Measurements from ENCODE around the gene PWP2.
"Not testable (repeated sequence)": the region's sequence is repeated elsewhere in the genome, so short reads cannot be mapped to it uniquely, and the experiment has no call there.

Gene PWP2

DNA sequence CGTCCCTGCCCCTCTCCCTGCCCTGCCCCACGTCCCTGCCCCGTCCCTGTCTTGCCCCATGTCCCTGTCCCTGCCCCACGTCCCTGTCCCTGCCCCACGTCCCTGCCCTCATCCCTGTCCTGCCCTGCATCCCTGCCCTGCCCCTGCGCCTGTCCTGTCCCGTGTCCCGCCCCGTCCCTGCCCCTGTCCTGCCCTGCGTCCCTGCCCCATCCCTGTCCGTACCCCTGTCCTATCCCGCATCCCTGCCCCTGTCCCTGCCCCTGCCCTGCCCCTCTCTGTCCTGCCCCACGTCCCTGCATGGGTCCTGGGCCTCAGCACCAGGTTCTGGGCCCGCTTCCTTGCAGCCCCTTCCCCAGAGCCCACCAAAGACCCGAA, 53.1 kb downstream of the PWP2 start:
- H3K9me3 ChIP-seq (ENCODE audit: severe bottlenecking); ATAC-seq (ENCODE audit: low read depth); H3K4me1 ChIP-seq (ENCODE audit: insufficient read depth, poor library complexity, severe bottlenecking); H3K36me3 ChIP-seq (ENCODE audit: low read depth); H3K27me3 ChIP-seq (ENCODE audit: insufficient read depth, poor library complexity, severe bottlenecking); H3K27ac ChIP-seq (ENCODE audit: poor library complexity, severe bottlenecking); DNase-seq (ENCODE audit: low spot score); H3K4me3 ChIP-seq (ENCODE audit: severe bottlenecking): not testable (repeated sequence)

DNA sequence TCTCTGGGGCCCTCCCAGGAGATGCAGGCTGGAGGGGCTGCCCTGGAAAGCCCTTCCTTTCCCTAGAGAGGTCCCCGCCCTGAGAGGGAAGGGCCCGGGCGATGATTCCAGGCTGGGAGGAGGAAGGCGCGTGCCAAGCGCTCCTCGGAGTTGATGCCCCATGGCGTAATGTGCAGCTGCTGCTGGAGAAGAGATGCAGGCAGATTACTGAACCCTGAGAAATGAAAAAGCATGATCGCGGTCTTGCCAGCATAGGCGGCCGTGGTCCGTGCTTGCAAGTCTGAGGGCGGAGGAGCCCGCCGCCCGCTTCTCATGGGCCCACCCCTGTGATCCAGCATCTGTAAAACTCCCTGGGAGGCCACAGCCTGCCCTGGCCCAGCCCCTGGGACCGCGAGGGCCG, 53.6 kb downstream of the PWP2 start:
- not testable (repeated sequence) for H3K4me3 ChIP-seq (ENCODE audit: severe bottlenecking); H3K4me1 ChIP-seq (ENCODE audit: insufficient read depth, poor library complexity, severe bottlenecking); H3K27me3 ChIP-seq (ENCODE audit: insufficient read depth, poor library complexity, severe bottlenecking); H3K27ac ChIP-seq (ENCODE audit: poor library complexity, severe bottlenecking); DNase-seq (ENCODE audit: low spot score); H3K36me3 ChIP-seq (ENCODE audit: low read depth); H3K9me3 ChIP-seq (ENCODE audit: severe bottlenecking); ATAC-seq (ENCODE audit: low read depth)

DNA sequence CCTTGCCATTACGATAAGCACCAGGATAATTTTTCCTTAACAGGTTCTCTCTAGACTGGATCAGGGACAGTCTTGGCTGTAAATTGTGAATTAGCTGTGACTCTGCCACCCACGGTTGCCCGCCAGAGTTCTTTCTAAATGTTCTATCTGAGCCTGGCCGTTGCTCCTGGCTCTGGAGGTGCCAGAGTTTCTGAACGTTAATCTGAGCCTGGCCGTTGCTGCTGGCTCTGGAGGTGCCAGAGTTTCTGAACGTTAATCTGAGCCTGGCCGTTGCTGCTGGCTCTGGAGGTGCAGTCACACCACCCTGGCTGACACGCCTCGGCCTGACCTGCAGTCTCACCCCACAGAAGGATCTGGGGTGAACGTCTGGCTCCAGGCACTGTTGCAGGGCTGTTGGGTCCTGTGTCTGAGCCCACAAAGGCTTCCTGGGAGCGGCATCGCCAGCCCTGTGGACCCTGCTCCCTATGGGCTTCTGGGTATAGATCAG, 56.0 kb downstream of the PWP2 start:
- H3K4me3 ChIP-seq (ENCODE audit: severe bottlenecking); DNase-seq (ENCODE audit: low spot score); H3K27ac ChIP-seq (ENCODE audit: poor library complexity, severe bottlenecking); ATAC-seq (ENCODE audit: low read depth); H3K4me1 ChIP-seq (ENCODE audit: insufficient read depth, poor library complexity, severe bottlenecking); H3K9me3 ChIP-seq (ENCODE audit: severe bottlenecking); H3K36me3 ChIP-seq (ENCODE audit: low read depth); H3K27me3 ChIP-seq (ENCODE audit: insufficient read depth, poor library complexity, severe bottlenecking): not testable (repeated sequence)

DNA sequence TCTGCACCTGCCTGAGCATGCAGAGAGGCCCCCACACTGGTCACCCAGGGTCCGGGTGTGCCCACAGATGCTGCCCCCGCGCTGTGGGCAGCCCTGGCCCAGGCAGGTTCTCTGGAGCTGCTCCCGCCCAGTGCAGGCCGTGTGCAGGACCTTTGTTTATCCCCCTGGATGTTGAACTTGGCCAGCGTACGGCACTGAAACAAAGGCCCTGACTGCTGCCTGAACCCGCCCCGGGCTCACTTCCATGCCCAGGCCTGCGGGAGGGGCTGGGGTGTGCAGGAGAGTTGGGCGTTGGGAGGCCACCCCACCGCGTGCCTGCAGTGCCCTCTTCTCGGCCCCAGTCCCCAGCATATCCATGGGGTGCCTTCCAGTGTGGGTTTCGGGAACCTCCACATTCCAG, 58.7 kb downstream of the PWP2 start:
- DNase-seq (ENCODE audit: low spot score); ATAC-seq (ENCODE audit: low read depth); H3K36me3 ChIP-seq (ENCODE audit: low read depth); H3K9me3 ChIP-seq (ENCODE audit: severe bottlenecking); H3K4me3 ChIP-seq (ENCODE audit: severe bottlenecking); H3K27me3 ChIP-seq (ENCODE audit: insufficient read depth, poor library complexity, severe bottlenecking); H3K4me1 ChIP-seq (ENCODE audit: insufficient read depth, poor library complexity, severe bottlenecking); H3K27ac ChIP-seq (ENCODE audit: poor library complexity, severe bottlenecking): not testable (repeated sequence)

DNA sequence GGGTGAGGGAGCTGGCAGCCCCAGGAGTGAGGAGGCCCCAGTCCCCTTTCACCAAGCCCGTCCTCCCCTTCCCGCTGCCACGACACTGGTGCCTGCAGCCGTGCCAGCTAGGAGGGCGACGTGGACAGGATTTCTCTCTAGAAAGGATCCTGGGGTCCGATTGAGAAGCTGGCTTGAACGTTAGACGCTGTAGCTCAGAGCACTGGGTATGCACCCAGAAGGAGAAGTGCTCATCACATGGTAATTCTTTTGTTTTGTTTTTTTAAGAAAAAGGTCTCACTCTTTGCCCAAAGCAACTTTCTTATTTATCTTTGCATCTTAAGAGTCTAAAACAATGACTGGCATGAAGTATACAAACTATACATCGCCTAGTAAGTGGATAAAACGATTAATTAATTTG, 60.3 kb downstream of the PWP2 start:
- not testable (repeated sequence) for H3K4me3 ChIP-seq (ENCODE audit: severe bottlenecking); H3K9me3 ChIP-seq (ENCODE audit: severe bottlenecking); DNase-seq (ENCODE audit: low spot score); H3K4me1 ChIP-seq (ENCODE audit: insufficient read depth, poor library complexity, severe bottlenecking); H3K36me3 ChIP-seq (ENCODE audit: low read depth); H3K27ac ChIP-seq (ENCODE audit: poor library complexity, severe bottlenecking); ATAC-seq (ENCODE audit: low read depth); H3K27me3 ChIP-seq (ENCODE audit: insufficient read depth, poor library complexity, severe bottlenecking)

DNA sequence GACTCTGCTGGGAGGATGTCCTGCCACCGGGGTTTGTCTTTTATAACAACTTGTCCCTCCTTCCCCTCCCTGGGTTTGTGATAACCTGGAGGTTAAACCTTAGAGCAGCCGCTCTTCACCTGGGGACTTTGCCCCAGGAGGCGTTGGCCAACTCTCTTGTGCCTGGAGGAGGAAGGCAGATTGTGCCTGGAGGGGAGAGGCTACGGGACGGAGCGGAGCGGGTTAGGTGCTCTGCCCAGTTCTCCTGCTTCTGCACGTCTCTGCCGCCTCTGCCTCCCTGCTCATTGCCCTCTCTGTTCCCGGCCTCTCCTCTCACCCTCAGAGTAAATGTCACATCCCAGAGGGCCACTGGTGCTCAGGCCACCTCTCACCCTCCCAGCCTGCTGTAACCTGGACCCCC, 63.1 kb downstream of the PWP2 start:
- H3K4me1 ChIP-seq (ENCODE audit: insufficient read depth, poor library complexity, severe bottlenecking); ATAC-seq (ENCODE audit: low read depth): not testable (repeated sequence)

DNA sequence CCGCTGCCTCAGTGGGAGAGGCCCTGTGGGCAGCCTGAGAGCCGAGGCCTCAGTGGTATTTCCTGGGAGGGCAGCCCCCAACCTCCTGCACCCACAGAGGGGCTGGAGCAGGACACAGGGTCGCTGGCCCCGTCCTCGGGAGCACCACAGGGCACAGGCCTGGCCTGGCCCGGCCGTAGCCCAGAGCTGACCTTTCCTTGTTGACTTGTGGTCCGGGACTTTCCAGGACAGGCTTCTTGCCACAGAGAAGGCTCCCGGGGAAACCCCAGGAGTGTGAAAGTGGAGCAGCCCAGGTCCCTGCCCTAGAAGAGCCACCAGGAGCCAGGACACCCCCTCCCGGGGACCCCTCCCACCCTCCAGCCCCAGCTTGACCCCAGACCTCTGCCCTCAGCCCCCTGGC, 63.7 kb downstream of the PWP2 start:
- not testable (repeated sequence) for H3K27ac ChIP-seq (ENCODE audit: poor library complexity, severe bottlenecking); H3K36me3 ChIP-seq (ENCODE audit: low read depth); DNase-seq (ENCODE audit: low spot score); ATAC-seq (ENCODE audit: low read depth); H3K27me3 ChIP-seq (ENCODE audit: insufficient read depth, poor library complexity, severe bottlenecking); H3K4me1 ChIP-seq (ENCODE audit: insufficient read depth, poor library complexity, severe bottlenecking); H3K9me3 ChIP-seq (ENCODE audit: severe bottlenecking); H3K4me3 ChIP-seq (ENCODE audit: severe bottlenecking)

More for the DNA sequence above, 63.1 kb downstream of the PWP2 start:
- not testable (repeated sequence) for H3K4me3 ChIP-seq (ENCODE audit: severe bottlenecking); H3K36me3 ChIP-seq (ENCODE audit: low read depth); H3K27me3 ChIP-seq (ENCODE audit: insufficient read depth, poor library complexity, severe bottlenecking); H3K27ac ChIP-seq (ENCODE audit: poor library complexity, severe bottlenecking); H3K9me3 ChIP-seq (ENCODE audit: severe bottlenecking); DNase-seq (ENCODE audit: low spot score)

DNA sequence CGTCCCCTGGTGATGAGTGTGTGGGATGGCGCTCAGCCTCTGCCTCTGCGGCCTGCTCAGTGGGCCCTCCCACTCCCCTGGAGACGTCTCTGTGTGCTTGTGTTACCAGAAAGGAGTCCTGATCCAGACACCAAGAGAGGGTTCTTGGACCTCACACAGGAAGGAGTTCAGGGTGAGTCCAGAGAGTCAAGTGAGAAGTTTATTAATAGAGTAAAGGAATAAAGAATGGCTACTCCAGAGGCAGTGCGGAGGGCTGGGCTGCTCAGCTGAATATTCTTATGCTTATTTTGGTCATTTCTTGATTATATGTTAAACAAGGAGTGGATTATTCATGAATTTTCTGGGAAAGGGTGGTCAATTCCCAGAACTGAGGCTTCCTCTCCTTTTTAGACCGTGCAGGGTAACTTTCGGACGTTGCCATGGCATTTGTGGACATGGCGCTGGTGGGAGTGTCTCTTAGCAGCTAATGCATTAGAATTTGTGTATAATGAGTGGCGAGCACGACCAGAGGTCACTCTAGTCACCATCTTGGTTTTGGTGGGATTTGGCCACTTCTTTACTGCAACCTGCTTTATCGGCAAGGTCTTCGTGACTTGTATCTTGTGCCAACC, 64.9 kb downstream of the PWP2 start:
- not testable (repeated sequence) for H3K9me3 ChIP-seq (ENCODE audit: severe bottlenecking); H3K36me3 ChIP-seq (ENCODE audit: low read depth); DNase-seq (ENCODE audit: low spot score); H3K4me1 ChIP-seq (ENCODE audit: insufficient read depth, poor library complexity, severe bottlenecking); H3K27ac ChIP-seq (ENCODE audit: poor library complexity, severe bottlenecking); H3K27me3 ChIP-seq (ENCODE audit: insufficient read depth, poor library complexity, severe bottlenecking); H3K4me3 ChIP-seq (ENCODE audit: severe bottlenecking); ATAC-seq (ENCODE audit: low read depth)

DNA sequence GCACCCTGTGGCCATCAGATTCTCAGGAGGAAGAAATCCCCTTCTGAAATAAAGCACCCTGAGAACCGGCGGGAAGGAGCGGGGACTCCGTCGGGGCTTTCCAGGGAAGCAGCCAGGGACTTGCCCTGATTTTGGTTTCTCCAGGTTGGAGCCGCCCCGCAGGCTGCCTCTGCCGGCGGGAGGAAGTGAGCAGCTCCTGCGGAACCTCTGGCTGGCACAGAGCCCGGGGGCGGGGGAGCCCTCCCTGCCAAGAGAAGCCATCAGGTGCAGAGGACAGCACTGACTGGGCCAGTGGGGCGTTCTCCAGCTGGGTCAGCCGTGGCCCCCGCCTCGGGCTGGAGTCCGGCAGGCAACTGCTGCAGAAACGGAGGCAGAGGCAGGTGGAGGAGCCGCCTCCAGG, 65.5 kb downstream of the PWP2 start:
- not testable (repeated sequence) for H3K27ac ChIP-seq (ENCODE audit: poor library complexity, severe bottlenecking); H3K9me3 ChIP-seq (ENCODE audit: severe bottlenecking); H3K36me3 ChIP-seq (ENCODE audit: low read depth); H3K4me1 ChIP-seq (ENCODE audit: insufficient read depth, poor library complexity, severe bottlenecking); H3K27me3 ChIP-seq (ENCODE audit: insufficient read depth, poor library complexity, severe bottlenecking); H3K4me3 ChIP-seq (ENCODE audit: severe bottlenecking); DNase-seq (ENCODE audit: low spot score)
- ATAC-seq (ENCODE audit: low read depth), result peak; percentile 67

DNA sequence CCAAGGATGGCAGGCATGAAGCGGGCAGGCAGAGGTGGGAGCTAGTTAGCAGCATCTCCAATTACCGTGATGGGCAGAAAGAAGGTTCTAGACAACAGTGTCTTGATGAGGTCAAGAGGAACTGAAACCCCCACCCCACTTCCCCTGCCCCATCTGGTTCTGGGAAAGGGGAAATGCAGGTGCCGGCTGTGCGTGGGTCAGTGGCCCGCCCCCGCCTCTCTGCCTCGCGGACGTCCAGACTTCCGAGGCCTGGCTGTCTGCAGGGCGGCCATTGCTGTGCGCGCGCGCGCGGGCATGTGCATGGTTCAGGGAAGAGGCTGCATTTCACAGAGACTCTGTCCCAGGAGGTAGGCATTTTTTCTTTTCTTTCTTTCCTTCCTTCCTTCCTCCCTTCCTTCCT, 68.0 kb downstream of the PWP2 start:
- H3K9me3 ChIP-seq (ENCODE audit: severe bottlenecking); H3K4me3 ChIP-seq (ENCODE audit: severe bottlenecking); DNase-seq (ENCODE audit: low spot score); H3K4me1 ChIP-seq (ENCODE audit: insufficient read depth, poor library complexity, severe bottlenecking); H3K27ac ChIP-seq (ENCODE audit: poor library complexity, severe bottlenecking); H3K27me3 ChIP-seq (ENCODE audit: insufficient read depth, poor library complexity, severe bottlenecking); ATAC-seq (ENCODE audit: low read depth); H3K36me3 ChIP-seq (ENCODE audit: low read depth): not testable (repeated sequence)

DNA sequence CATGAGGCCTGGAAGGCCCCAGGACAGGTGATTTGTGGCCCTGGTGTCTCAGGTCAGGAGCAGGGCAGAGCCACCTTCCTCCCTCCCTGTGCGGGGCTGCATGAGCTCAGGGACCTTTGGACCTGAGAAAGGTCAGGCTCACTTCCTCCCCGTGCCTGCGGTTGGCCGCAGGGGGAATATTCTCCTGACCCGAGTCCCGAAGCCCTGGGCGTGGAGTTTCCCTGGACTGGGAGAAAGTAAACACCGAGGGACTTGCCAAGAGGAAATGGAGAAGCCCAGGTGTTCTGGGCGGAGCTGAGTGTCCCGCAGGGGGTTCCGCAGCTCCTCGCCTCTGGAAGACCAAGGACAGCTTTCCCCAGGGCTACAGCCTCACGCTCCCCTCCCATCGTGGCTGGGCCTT, 68.9 kb downstream of the PWP2 start:
- H3K36me3 ChIP-seq (ENCODE audit: low read depth); DNase-seq (ENCODE audit: low spot score); H3K4me3 ChIP-seq (ENCODE audit: severe bottlenecking); H3K27me3 ChIP-seq (ENCODE audit: insufficient read depth, poor library complexity, severe bottlenecking); H3K27ac ChIP-seq (ENCODE audit: poor library complexity, severe bottlenecking); H3K9me3 ChIP-seq (ENCODE audit: severe bottlenecking); H3K4me1 ChIP-seq (ENCODE audit: insufficient read depth, poor library complexity, severe bottlenecking); ATAC-seq (ENCODE audit: low read depth): not testable (repeated sequence)

All from RWPE2 (cell line).